Uterus (tissue), 2 donors: ENCODE data around the gene DPPA5.

ENCODE experiments used
- POLR2A ChIP-seq, 2 donors: fragments of 450-650 bp; IDR thresholded peaks; one replicate each; pipeline ENCODE4 v1.6.1; 2016; ENCODE audit warnings: antibody characterized with exemption in 2 of 2, mild to moderate bottlenecking in 1 of 2, moderate library complexity in 1 of 2
- TF ChIP-seq, protein P1 (sequence below), 4 experiments: fragments of 200-600 bp in 2 of 4; fragments of 450-650 bp in 2 of 4; sonication (generic) in 2 of 4; IDR thresholded peaks; one replicate each; pipeline ENCODE4 v1.5.1; 2016 to 2019; ENCODE audit warnings: antibody characterized with exemption in 4 of 4, mild to moderate bottlenecking in 2 of 4, moderate library complexity in 1 of 4

GRCh38 chr6:73341335-73341734 is 12.7 kb downstream of the DPPA5 start:
- TF ChIP-seq POLR2A (IDR thresholded peaks at IDR 0.05) = no peak
- TF ChIP-seq, protein P1, sequence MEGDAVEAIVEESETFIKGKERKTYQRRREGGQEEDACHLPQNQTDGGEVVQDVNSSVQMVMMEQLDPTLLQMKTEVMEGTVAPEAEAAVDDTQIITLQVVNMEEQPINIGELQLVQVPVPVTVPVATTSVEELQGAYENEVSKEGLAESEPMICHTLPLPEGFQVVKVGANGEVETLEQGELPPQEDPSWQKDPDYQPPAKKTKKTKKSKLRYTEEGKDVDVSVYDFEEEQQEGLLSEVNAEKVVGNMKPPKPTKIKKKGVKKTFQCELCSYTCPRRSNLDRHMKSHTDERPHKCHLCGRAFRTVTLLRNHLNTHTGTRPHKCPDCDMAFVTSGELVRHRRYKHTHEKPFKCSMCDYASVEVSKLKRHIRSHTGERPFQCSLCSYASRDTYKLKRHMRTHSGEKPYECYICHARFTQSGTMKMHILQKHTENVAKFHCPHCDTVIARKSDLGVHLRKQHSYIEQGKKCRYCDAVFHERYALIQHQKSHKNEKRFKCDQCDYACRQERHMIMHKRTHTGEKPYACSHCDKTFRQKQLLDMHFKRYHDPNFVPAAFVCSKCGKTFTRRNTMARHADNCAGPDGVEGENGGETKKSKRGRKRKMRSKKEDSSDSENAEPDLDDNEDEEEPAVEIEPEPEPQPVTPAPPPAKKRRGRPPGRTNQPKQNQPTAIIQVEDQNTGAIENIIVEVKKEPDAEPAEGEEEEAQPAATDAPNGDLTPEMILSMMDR (IDR thresholded peaks at IDR 0.05) = no peak
